Measurements from ENCODE around the gene C16orf87. TPM values are rescaled to one million over a fixed set of nuclear protein-coding genes. Genes with fewer than 3 reads are reported as not detected.
A peak's percentile ranks its signal among the peaks of the same experiment; 100 is the strongest.

The C16orf87 gene
- total RNA-seq, 1 donor: 9.8 TPM

GRCh38 chr16:46803373-46803772 lies 27.6 kb downstream of the C16orf87 start:
- TF ChIP-seq CTCF (IDR thresholded peaks at IDR 0.05; ENCODE audit: extremely low read depth, low read depth, low read length): no peak
- Histone ChIP-seq H3K79me2 (ENCODE audit: insufficient read depth, low read length) (peaks cover 17% of the 10 kb centered on the region), H3K36me3 (ENCODE audit: insufficient read depth, low read length) (no peaks in the 10 kb centered on the region), H3K27me3 (ENCODE audit: insufficient read depth, low read length) (no peaks in the 10 kb centered on the region), H3K27ac (ENCODE audit: low read depth, low read length) (no peak overlapping the region), H3K9me3 (ENCODE audit: low read depth, low read length) (no peaks in the 10 kb centered on the region), H4K20me1 (ENCODE audit: insufficient read depth, low read length) (no peaks in the 10 kb centered on the region), H3K4me2 (ENCODE audit: insufficient read depth, low read length) (no peak overlapping the region), H3K4me3 (ENCODE audit: insufficient read depth, low read length) (no peak overlapping the region), H3K4me1 (ENCODE audit: insufficient read depth, low read length) (no peaks in the 10 kb centered on the region), H2AFZ (ENCODE audit: low read length) (no peak overlapping the region)
- no peak for DNase-seq (ENCODE audit: insufficient read length, low spot score, missing footprints)

- no peaks in the 10 kb centered on the region for H3K4me1 ChIP-seq (ENCODE audit: insufficient read depth, low read length)
- peak; percentile 47 for TF ChIP-seq CTCF (IDR thresholded peaks at IDR 0.05; ENCODE audit: extremely low read depth, low read depth, low read length)
- no peaks in the 10 kb centered on the region for H4K20me1 ChIP-seq (ENCODE audit: insufficient read depth, low read length)
- H3K4me3 ChIP-seq (ENCODE audit: insufficient read depth, low read length): no peak overlapping the region
- peak; percentile 39 for DNase-seq (ENCODE audit: insufficient read length, low spot score, missing footprints)
- H3K36me3 ChIP-seq (ENCODE audit: insufficient read depth, low read length): no peaks in the 10 kb centered on the region
- H3K9me3 ChIP-seq (ENCODE audit: low read depth, low read length): no peaks in the 10 kb centered on the region
- H3K4me2 ChIP-seq (ENCODE audit: insufficient read depth, low read length): no peak overlapping the region
- no peak overlapping the region for H3K27ac ChIP-seq (ENCODE audit: low read depth, low read length)
- H3K27me3 ChIP-seq (ENCODE audit: insufficient read depth, low read length): no peaks in the 10 kb centered on the region
- H3K79me2 ChIP-seq (ENCODE audit: insufficient read depth, low read length): peaks cover 2% of the 10 kb centered on the region
- H2AFZ ChIP-seq (ENCODE audit: low read length): no peak overlapping the region
Measured at GRCh38 chr16:46801428-46802049, 29.4 kb downstream of the C16orf87 start.

GRCh38 chr16:46800494-46800893 lies 30.5 kb downstream of the C16orf87 start:
- TF ChIP-seq CTCF (IDR thresholded peaks at IDR 0.05; ENCODE audit: extremely low read depth, low read depth, low read length): no peak
- H3K9me3 ChIP-seq (ENCODE audit: low read depth, low read length): no peaks in the 10 kb centered on the region
- DNase-seq (ENCODE audit: insufficient read length, low spot score, missing footprints): no peak
- no peaks in the 10 kb centered on the region for H3K36me3 ChIP-seq (ENCODE audit: insufficient read depth, low read length)
- H3K4me2 ChIP-seq (ENCODE audit: insufficient read depth, low read length): no peak overlapping the region
- H3K4me3 ChIP-seq (ENCODE audit: insufficient read depth, low read length): no peak overlapping the region
- H3K27ac ChIP-seq (ENCODE audit: low read depth, low read length): no peak overlapping the region
- no peaks in the 10 kb centered on the region for H3K27me3 ChIP-seq (ENCODE audit: insufficient read depth, low read length)
- no peaks in the 10 kb centered on the region for H3K4me1 ChIP-seq (ENCODE audit: insufficient read depth, low read length)
- H4K20me1 ChIP-seq (ENCODE audit: insufficient read depth, low read length): no peaks in the 10 kb centered on the region
- H3K79me2 ChIP-seq (ENCODE audit: insufficient read depth, low read length): no peaks in the 10 kb centered on the region
- no peak overlapping the region for H2AFZ ChIP-seq (ENCODE audit: low read length)

GRCh38 chr16:46797501-46797900 lies 33.5 kb downstream of the C16orf87 start:
- no peaks in the 10 kb centered on the region for H3K9me3 ChIP-seq (ENCODE audit: low read depth, low read length)
- H2AFZ ChIP-seq (ENCODE audit: low read length): no peak overlapping the region
- H3K27ac ChIP-seq (ENCODE audit: low read depth, low read length): no peak overlapping the region
- H3K4me1 ChIP-seq (ENCODE audit: insufficient read depth, low read length): no peaks in the 10 kb centered on the region
- no peaks in the 10 kb centered on the region for H3K36me3 ChIP-seq (ENCODE audit: insufficient read depth, low read length)
- TF ChIP-seq CTCF (IDR thresholded peaks at IDR 0.05; ENCODE audit: extremely low read depth, low read depth, low read length): no peak
- no peak overlapping the region for H3K4me3 ChIP-seq (ENCODE audit: insufficient read depth, low read length)
- no peak for DNase-seq (ENCODE audit: insufficient read length, low spot score, missing footprints)
- H3K79me2 ChIP-seq (ENCODE audit: insufficient read depth, low read length): no peaks in the 10 kb centered on the region
- H4K20me1 ChIP-seq (ENCODE audit: insufficient read depth, low read length): no peaks in the 10 kb centered on the region
- no peak overlapping the region for H3K4me2 ChIP-seq (ENCODE audit: insufficient read depth, low read length)
- no peaks in the 10 kb centered on the region for H3K27me3 ChIP-seq (ENCODE audit: insufficient read depth, low read length)
